WTC11 (cell line): ENCODE results near the gene EVC2.

Source experiments
- CBFB ChIP-seq: sonication (generic); formaldehyde crosslinking; IDR thresholded peaks from 2 replicates; pipeline ENCODE4 v1.8.1; 2022; ENCODE audit warnings: mild to moderate bottlenecking, low read depth, missing genetic modification reagents
- CREB1 ChIP-seq: sonication (generic); formaldehyde crosslinking; IDR thresholded peaks from 2 replicates; pipeline ENCODE4 v1.8.0; 2023; ENCODE audit warnings: mild to moderate bottlenecking, missing genetic modification reagents
- CREM ChIP-seq: sonication (generic); formaldehyde crosslinking; IDR thresholded peaks from 2 replicates; pipeline ENCODE4 v1.8.1; 2022; ENCODE audit warnings: mild to moderate bottlenecking, missing genetic modification reagents, moderate library complexity
- ETV6 ChIP-seq: sonication (generic); formaldehyde crosslinking; IDR thresholded peaks from 2 replicates; pipeline ENCODE4 v1.8.1; 2022; ENCODE audit warnings: mild to moderate bottlenecking, missing genetic modification reagents
- FOXJ3 ChIP-seq: sonication (generic); formaldehyde crosslinking; IDR thresholded peaks from 2 replicates; pipeline ENCODE4 v1.9.0; 2021; ENCODE audit warnings: missing genetic modification reagents, mild to moderate bottlenecking, borderline replicate concordance
- JUN ChIP-seq: sonication (generic); formaldehyde crosslinking; IDR thresholded peaks from 2 replicates; pipeline ENCODE4 v1.8.0; 2023; ENCODE audit warnings: mild to moderate bottlenecking, missing genetic modification reagents
- ZNF138 ChIP-seq: sonication (generic); formaldehyde crosslinking; conservative IDR thresholded peaks from 2 replicates; pipeline ENCODE4 v1.8.1; 2022; ENCODE audit warnings: mild to moderate bottlenecking, moderate library complexity, missing genetic modification reagents
- TF ChIP-seq, protein P1 (sequence below): fragments of 200-600 bp; IDR thresholded peaks from 2 replicates; pipeline ENCODE4 v1.8.0; 2022; ENCODE audit warnings: antibody characterized with exemption
- TF ChIP-seq, protein P2 (sequence below): sonication (generic); formaldehyde crosslinking; IDR thresholded peaks from 2 replicates; pipeline ENCODE4 v1.8.1; 2023; ENCODE audit warnings: mild to moderate bottlenecking, missing genetic modification reagents, moderate library complexity
- TF ChIP-seq, protein P3 (sequence below): sonication (generic); formaldehyde crosslinking; IDR thresholded peaks from 2 replicates; pipeline ENCODE4 v1.8.0; 2023; ENCODE audit warnings: mild to moderate bottlenecking, missing genetic modification reagents
- TF ChIP-seq, protein P4 (sequence below): sonication (generic); formaldehyde crosslinking; conservative IDR thresholded peaks from 2 replicates; pipeline ENCODE4 v1.8.1; 2023; ENCODE audit warnings: mild to moderate bottlenecking, low read depth, missing genetic modification reagents, moderate library complexity
- TF ChIP-seq, protein P5 (sequence below): sonication (generic); formaldehyde crosslinking; IDR thresholded peaks from 2 replicates; pipeline ENCODE4 v1.8.1; 2022; ENCODE audit warnings: low read depth, missing genetic modification reagents, borderline replicate concordance

DNA sequence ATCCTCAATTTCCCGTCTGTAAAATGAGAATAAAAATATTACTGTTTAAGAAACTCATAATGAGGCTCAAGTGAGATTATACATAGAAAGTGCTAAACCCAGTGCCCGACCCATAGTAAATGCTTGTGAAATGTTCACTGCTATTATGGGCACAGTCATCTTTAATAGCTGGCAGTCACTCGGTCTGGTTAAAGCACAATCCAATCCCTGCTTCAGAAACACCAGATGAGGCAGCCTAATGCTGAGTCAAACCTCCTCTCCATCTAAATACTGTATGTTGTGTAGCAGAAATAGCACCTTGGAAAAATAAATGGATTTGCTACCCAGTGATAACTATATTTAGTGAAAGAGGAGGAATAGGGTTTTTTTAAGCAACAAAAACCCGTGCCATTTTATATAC, 14.5 kb downstream of the EVC2 start:
- TF ChIP-seq, protein P1, sequence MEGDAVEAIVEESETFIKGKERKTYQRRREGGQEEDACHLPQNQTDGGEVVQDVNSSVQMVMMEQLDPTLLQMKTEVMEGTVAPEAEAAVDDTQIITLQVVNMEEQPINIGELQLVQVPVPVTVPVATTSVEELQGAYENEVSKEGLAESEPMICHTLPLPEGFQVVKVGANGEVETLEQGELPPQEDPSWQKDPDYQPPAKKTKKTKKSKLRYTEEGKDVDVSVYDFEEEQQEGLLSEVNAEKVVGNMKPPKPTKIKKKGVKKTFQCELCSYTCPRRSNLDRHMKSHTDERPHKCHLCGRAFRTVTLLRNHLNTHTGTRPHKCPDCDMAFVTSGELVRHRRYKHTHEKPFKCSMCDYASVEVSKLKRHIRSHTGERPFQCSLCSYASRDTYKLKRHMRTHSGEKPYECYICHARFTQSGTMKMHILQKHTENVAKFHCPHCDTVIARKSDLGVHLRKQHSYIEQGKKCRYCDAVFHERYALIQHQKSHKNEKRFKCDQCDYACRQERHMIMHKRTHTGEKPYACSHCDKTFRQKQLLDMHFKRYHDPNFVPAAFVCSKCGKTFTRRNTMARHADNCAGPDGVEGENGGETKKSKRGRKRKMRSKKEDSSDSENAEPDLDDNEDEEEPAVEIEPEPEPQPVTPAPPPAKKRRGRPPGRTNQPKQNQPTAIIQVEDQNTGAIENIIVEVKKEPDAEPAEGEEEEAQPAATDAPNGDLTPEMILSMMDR, result no peak
- no peak for TF ChIP-seq ETV6
- TF ChIP-seq, protein P2, sequence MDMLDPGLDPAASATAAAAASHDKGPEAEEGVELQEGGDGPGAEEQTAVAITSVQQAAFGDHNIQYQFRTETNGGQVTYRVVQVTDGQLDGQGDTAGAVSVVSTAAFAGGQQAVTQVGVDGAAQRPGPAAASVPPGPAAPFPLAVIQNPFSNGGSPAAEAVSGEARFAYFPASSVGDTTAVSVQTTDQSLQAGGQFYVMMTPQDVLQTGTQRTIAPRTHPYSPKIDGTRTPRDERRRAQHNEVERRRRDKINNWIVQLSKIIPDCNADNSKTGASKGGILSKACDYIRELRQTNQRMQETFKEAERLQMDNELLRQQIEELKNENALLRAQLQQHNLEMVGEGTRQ, result no peak
- TF ChIP-seq, protein P3, sequence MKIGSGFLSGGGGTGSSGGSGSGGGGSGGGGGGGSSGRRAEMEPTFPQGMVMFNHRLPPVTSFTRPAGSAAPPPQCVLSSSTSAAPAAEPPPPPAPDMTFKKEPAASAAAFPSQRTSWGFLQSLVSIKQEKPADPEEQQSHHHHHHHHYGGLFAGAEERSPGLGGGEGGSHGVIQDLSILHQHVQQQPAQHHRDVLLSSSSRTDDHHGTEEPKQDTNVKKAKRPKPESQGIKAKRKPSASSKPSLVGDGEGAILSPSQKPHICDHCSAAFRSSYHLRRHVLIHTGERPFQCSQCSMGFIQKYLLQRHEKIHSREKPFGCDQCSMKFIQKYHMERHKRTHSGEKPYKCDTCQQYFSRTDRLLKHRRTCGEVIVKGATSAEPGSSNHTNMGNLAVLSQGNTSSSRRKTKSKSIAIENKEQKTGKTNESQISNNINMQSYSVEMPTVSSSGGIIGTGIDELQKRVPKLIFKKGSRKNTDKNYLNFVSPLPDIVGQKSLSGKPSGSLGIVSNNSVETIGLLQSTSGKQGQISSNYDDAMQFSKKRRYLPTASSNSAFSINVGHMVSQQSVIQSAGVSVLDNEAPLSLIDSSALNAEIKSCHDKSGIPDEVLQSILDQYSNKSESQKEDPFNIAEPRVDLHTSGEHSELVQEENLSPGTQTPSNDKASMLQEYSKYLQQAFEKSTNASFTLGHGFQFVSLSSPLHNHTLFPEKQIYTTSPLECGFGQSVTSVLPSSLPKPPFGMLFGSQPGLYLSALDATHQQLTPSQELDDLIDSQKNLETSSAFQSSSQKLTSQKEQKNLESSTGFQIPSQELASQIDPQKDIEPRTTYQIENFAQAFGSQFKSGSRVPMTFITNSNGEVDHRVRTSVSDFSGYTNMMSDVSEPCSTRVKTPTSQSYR (CRISPR knock-in tag), result no peak
- TF ChIP-seq CREB1 (CRISPR knock-in tag), result no peak
- TF ChIP-seq CBFB (CRISPR knock-in tag), result no peak
- TF ChIP-seq FOXJ3 (CRISPR knock-in tag), result no peak
- TF ChIP-seq, protein P4, sequence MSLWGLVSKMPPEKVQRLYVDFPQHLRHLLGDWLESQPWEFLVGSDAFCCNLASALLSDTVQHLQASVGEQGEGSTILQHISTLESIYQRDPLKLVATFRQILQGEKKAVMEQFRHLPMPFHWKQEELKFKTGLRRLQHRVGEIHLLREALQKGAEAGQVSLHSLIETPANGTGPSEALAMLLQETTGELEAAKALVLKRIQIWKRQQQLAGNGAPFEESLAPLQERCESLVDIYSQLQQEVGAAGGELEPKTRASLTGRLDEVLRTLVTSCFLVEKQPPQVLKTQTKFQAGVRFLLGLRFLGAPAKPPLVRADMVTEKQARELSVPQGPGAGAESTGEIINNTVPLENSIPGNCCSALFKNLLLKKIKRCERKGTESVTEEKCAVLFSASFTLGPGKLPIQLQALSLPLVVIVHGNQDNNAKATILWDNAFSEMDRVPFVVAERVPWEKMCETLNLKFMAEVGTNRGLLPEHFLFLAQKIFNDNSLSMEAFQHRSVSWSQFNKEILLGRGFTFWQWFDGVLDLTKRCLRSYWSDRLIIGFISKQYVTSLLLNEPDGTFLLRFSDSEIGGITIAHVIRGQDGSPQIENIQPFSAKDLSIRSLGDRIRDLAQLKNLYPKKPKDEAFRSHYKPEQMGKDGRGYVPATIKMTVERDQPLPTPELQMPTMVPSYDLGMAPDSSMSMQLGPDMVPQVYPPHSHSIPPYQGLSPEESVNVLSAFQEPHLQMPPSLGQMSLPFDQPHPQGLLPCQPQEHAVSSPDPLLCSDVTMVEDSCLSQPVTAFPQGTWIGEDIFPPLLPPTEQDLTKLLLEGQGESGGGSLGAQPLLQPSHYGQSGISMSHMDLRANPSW (CRISPR knock-in tag), result no peak
- TF ChIP-seq ZNF138 (CRISPR knock-in tag), result no peak
- no peak for TF ChIP-seq JUN (CRISPR knock-in tag)
- no peak for TF ChIP-seq CREM (CRISPR knock-in tag)
- TF ChIP-seq, protein P5, sequence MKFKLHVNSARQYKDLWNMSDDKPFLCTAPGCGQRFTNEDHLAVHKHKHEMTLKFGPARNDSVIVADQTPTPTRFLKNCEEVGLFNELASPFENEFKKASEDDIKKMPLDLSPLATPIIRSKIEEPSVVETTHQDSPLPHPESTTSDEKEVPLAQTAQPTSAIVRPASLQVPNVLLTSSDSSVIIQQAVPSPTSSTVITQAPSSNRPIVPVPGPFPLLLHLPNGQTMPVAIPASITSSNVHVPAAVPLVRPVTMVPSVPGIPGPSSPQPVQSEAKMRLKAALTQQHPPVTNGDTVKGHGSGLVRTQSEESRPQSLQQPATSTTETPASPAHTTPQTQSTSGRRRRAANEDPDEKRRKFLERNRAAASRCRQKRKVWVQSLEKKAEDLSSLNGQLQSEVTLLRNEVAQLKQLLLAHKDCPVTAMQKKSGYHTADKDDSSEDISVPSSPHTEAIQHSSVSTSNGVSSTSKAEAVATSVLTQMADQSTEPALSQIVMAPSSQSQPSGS (CRISPR knock-in tag), result no peak
